ENCODE data around the gene TBC1D16.
A peak's percentile ranks its signal among the peaks of the same experiment; 100 is the strongest.
"Not testable (repeated sequence)": the region's sequence is repeated elsewhere in the genome, so short reads cannot be mapped to it uniquely, and the experiment has no call there.

TBC1D16 gene

DNA sequence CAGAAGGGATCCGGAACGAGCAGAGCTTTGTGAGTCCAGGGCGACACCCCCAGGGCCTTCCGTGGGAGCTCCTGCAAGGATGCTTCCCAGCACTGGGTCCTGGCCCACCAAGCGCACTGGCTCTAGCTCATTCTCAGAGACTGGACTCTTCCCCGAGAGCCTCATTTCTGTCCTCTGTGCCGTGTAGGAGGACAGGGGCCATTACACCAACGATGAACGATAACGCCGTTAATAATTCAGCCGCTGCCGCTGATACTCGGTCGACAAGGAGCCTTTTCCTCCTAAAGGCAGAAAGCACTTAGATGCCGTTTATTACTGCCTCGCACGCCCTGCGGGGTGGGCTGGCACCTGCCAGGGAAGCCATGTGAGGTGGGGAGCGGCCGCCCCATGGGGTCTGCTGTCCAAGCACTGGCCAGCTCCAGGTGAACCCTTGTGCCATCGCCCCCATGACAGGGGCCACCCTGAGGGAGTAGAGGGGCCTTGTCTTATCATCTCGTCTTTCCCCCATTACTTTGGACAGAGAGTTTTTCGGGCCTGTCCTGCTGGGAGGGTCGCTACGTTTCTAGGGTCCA, 33.5 kb downstream of the TBC1D16 start:
- Histone ChIP-seq H3K36me3 (ENCODE audit: insufficient read depth, low read length) (no peaks in the 10 kb centered on the region), H3K27ac (ENCODE audit: low read depth, low read length) (no peak overlapping the region), H3K4me1 (ENCODE audit: control insufficient read depth, insufficient read depth, low read length, unreplicated experiment) (peaks cover 5% of the 10 kb centered on the region), H2AFZ (ENCODE audit: low read length, unreplicated experiment) (no peak overlapping the region), H3K27me3 (ENCODE audit: insufficient read depth, low read length) (no peaks in the 10 kb centered on the region), H3K79me2 (ENCODE audit: control insufficient read depth, insufficient read depth, low read length, unreplicated experiment) (no peaks in the 10 kb centered on the region), H3K4me3 (ENCODE audit: low read depth, low read length) (no peak overlapping the region)

DNA sequence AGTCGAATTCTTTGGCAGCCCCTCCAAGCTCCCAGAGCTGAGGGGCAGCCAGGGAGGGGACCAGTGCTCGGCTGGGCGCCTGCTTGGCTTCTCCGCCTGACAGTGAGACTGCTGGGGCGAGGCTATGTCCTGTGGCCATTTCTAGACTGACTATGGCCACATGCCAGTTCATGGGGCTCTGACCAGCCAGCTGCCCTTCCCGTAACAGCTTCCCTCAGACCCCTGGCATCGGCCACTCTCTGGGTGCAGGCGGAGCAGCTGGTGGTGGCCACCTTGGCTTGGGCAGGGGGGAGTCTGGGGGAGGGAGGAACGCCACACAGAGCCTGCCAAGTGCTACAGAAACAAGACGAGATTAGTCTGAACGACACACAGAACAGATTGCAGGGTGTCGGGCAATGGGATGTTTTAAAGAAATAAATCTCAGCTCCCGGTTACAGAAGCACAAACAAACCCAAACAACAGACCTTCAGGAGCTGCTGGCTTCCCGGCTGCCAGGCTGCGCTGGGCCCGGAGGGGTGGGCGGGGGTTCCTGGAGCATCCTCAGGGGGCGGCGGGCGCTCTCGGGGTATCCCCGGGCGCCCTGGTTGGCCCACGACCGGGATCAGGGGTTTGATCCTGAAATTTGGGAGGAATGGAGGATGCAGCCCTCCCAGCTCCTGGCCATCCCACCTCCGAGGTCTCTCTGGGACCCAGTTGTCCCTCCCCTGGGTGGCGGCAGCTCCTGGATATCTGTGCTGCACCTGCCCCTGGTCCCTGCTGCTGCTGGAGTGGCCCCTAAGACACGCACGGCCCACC, 34.5 kb downstream of the TBC1D16 start:
- no peak overlapping the region for H3K4me3 ChIP-seq (ENCODE audit: low read depth, low read length)
- no peak overlapping the region for H2AFZ ChIP-seq (ENCODE audit: low read length, unreplicated experiment)
- H3K4me1 ChIP-seq (ENCODE audit: control insufficient read depth, insufficient read depth, low read length, unreplicated experiment): peaks cover 10% of the 10 kb centered on the region
- H3K36me3 ChIP-seq (ENCODE audit: insufficient read depth, low read length): 0 out of 2 replicates have a peak, but pooled peaks cover 5% of the 10 kb centered on the region
- no peaks in the 10 kb centered on the region for H3K79me2 ChIP-seq (ENCODE audit: control insufficient read depth, insufficient read depth, low read length, unreplicated experiment)
- no peaks in the 10 kb centered on the region for H3K27me3 ChIP-seq (ENCODE audit: insufficient read depth, low read length)
- no peak overlapping the region for H3K27ac ChIP-seq (ENCODE audit: low read depth, low read length)

DNA sequence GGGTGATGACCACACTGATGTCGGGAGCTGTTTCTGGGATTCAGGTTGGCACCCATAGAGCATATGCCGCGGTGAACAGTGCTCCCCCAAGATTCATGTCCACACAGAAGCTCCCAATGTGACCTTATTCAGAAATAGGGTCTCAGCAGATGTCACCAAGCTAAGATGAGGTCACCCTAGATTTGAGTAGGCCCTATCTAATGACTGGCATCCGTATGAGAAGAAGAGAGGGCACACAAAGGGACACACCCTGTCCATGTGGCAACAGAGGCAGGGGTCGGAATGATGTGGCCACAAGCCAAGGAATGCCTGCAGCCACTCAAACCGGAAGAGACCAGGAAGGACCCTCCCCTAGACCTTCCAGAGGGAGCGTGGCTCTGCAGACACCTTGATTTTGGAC, 35.5 kb downstream of the TBC1D16 start:
- peaks cover 13% of the 10 kb centered on the region for H3K4me1 ChIP-seq (ENCODE audit: control insufficient read depth, insufficient read depth, low read length, unreplicated experiment)
- no peak overlapping the region for H3K27ac ChIP-seq (ENCODE audit: low read depth, low read length)
- 0 out of 2 replicates have a peak, but pooled peaks cover 5% of the 10 kb centered on the region for H3K36me3 ChIP-seq (ENCODE audit: insufficient read depth, low read length)
- H3K79me2 ChIP-seq (ENCODE audit: control insufficient read depth, insufficient read depth, low read length, unreplicated experiment): no peaks in the 10 kb centered on the region
- no peak overlapping the region for H3K4me3 ChIP-seq (ENCODE audit: low read depth, low read length)
- no peak overlapping the region for H2AFZ ChIP-seq (ENCODE audit: low read length, unreplicated experiment)
- no peaks in the 10 kb centered on the region for H3K27me3 ChIP-seq (ENCODE audit: insufficient read depth, low read length)

DNA sequence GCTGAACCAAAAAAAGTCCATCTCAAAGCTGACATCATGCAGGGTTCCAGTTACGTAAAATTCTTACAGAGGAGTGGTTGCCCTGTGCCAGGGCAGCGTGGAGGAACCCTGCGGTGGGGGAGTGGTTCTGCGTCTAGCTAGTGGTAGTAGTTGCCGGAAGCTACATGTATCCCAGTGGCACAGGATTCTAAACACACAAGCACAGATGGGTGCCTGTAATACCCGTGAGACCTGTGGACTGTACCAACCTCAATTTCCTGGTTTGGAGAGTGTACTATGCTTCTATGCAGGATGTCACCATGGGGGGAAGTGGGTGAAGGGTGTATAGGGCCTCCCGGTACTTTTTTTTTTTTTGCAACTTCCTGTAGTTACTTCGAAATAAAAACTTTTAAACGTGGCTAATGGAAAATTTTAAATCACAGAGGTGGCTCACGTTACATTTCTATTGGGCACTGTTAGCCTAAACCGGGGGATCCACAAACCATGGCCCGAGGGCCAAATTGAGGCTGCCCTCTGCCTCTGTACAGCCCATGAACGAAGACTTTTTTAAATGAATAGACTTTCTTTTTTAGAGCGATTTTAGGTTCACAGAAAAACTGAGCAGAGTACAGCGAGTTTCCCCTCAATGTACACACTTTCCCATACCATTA, 38.5 kb downstream of the TBC1D16 start:
- Histone ChIP-seq H3K79me2 (ENCODE audit: control insufficient read depth, insufficient read depth, low read length, unreplicated experiment) (peaks cover 4% of the 10 kb centered on the region), H3K4me3 (ENCODE audit: low read depth, low read length) (no peak overlapping the region), H3K36me3 (ENCODE audit: insufficient read depth, low read length) (0 out of 2 replicates have a peak, but pooled peaks cover 5% of the 10 kb centered on the region), H3K27ac (ENCODE audit: low read depth, low read length) (no peak overlapping the region; the same call in 1 of the 2 replicates), H3K4me1 (ENCODE audit: control insufficient read depth, insufficient read depth, low read length, unreplicated experiment) (peaks cover 34% of the 10 kb centered on the region), H2AFZ (ENCODE audit: low read length, unreplicated experiment) (no peak overlapping the region), H3K27me3 (ENCODE audit: insufficient read depth, low read length) (no peaks in the 10 kb centered on the region)

DNA sequence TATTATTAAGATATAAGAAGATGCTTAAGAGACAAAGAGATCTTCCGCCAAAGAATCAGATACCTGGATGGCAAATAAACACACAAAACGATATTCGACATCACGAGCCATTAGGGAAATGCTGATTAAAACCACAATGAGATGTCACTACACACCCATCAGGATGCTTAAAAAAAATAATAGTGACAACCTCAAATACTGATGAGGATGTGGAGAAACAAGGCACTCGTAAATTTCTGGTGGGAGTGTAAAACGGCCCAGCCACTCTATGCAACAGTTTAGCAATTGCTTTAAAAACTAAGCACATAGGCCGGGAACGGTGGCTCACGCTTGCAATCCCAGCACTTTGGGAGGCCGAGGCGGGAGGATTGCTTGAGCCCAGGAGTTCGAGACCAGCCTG, 39.4 kb downstream of the TBC1D16 start:
- Histone ChIP-seq H3K79me2 (ENCODE audit: control insufficient read depth, insufficient read depth, low read length, unreplicated experiment) (peaks cover 4% of the 10 kb centered on the region), H3K36me3 (ENCODE audit: insufficient read depth, low read length) (0 out of 2 replicates have a peak, but pooled peaks cover 5% of the 10 kb centered on the region), H3K4me1 (ENCODE audit: control insufficient read depth, insufficient read depth, low read length, unreplicated experiment) (peaks cover 38% of the 10 kb centered on the region), H3K4me3 (ENCODE audit: low read depth, low read length) (no peak overlapping the region), H2AFZ (ENCODE audit: low read length, unreplicated experiment) (no peak overlapping the region), H3K27me3 (ENCODE audit: insufficient read depth, low read length) (no peaks in the 10 kb centered on the region), H3K27ac (ENCODE audit: low read depth, low read length) (no peak overlapping the region)

DNA sequence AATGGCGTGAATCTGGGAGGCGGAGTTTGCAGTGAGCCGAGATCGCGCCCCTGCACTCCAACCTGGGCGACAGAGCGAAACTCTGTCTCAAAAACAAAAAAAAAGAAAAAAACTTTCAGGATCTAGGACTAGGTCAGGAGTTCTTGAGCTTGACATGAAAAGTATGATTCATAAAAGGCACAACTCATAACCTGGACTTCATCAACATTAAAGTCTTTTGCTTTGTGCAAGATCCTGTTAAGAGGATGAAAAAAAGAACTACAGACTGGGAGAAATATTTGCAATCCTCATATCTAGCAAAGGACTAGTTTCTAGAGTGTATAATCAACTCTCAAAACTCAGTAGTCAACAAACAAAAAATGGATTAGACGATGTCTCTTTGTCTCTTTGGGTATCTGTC, 40.0 kb downstream of the TBC1D16 start:
- Histone ChIP-seq H3K27me3 (ENCODE audit: insufficient read depth, low read length) (no peaks in the 10 kb centered on the region), H3K27ac (ENCODE audit: low read depth, low read length) (no peak overlapping the region), H3K4me3 (ENCODE audit: low read depth, low read length) (no peak overlapping the region), H2AFZ (ENCODE audit: low read length, unreplicated experiment) (no peak overlapping the region), H3K79me2 (ENCODE audit: control insufficient read depth, insufficient read depth, low read length, unreplicated experiment) (peaks cover 4% of the 10 kb centered on the region), H3K4me1 (ENCODE audit: control insufficient read depth, insufficient read depth, low read length, unreplicated experiment) (peaks cover 41% of the 10 kb centered on the region), H3K36me3 (ENCODE audit: insufficient read depth, low read length) (0 out of 2 replicates have a peak, but pooled peaks cover 5% of the 10 kb centered on the region)

DNA sequence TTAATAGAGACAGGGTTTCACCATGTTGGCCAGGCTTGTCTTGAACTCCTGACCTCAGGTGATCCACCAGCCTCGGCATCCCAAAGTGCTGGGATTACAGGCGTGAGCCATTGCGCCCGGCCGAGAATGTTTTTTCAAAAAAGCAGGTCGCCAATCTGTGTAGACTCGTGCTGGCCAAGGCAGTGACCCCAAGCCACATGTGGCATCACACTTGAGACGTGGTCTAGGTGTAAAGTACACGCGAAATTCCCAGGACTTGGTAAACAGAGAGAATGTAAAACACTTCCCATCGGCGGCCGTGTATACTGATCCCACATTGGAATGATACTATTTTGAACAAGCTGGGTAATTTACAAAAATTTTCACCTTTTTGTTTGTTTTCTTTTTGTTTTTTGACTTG, 41.1 kb downstream of the TBC1D16 start:
- Histone ChIP-seq H3K27ac (ENCODE audit: low read depth, low read length) (no peak overlapping the region), H3K27me3 (ENCODE audit: insufficient read depth, low read length) (no peaks in the 10 kb centered on the region), H3K4me1 (ENCODE audit: control insufficient read depth, insufficient read depth, low read length, unreplicated experiment) (peaks cover 41% of the 10 kb centered on the region), H3K36me3 (ENCODE audit: insufficient read depth, low read length) (0 out of 2 replicates have a peak, but pooled peaks cover 5% of the 10 kb centered on the region), H2AFZ (ENCODE audit: low read length, unreplicated experiment) (no peak overlapping the region), H3K79me2 (ENCODE audit: control insufficient read depth, insufficient read depth, low read length, unreplicated experiment) (peaks cover 4% of the 10 kb centered on the region), H3K4me3 (ENCODE audit: low read depth, low read length) (no peak overlapping the region)

DNA sequence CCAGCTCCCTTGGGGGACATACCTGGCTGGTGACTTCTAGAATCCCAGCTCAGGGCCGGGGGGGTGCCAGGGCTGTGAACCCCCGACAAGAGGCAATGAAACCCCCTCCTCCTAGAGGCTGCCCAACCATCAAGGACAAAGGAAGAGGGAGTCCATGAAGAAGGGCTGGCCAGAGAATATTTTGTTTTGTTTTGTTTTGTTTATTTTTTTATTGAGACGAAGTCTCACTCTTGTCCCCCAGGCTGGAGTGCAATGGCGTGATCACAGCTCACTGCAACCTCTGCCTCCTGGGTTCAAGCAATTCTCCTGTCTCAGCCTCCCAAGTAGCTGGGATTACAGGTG, 41.5 kb downstream of the TBC1D16 start:
- H3K27me3 ChIP-seq (ENCODE audit: insufficient read depth, low read length); H2AFZ ChIP-seq (ENCODE audit: low read length, unreplicated experiment); H3K79me2 ChIP-seq (ENCODE audit: control insufficient read depth, insufficient read depth, low read length, unreplicated experiment); H3K36me3 ChIP-seq (ENCODE audit: insufficient read depth, low read length): not testable (repeated sequence)
- Histone ChIP-seq H3K4me3 (ENCODE audit: low read depth, low read length) (peak overlapping the region; percentile 38; the same call in 1 of the 2 replicates), H3K4me1 (ENCODE audit: control insufficient read depth, insufficient read depth, low read length, unreplicated experiment) (peaks cover 41% of the 10 kb centered on the region), H3K27ac (ENCODE audit: low read depth, low read length) (peak overlapping the region; percentile 62)

DNA sequence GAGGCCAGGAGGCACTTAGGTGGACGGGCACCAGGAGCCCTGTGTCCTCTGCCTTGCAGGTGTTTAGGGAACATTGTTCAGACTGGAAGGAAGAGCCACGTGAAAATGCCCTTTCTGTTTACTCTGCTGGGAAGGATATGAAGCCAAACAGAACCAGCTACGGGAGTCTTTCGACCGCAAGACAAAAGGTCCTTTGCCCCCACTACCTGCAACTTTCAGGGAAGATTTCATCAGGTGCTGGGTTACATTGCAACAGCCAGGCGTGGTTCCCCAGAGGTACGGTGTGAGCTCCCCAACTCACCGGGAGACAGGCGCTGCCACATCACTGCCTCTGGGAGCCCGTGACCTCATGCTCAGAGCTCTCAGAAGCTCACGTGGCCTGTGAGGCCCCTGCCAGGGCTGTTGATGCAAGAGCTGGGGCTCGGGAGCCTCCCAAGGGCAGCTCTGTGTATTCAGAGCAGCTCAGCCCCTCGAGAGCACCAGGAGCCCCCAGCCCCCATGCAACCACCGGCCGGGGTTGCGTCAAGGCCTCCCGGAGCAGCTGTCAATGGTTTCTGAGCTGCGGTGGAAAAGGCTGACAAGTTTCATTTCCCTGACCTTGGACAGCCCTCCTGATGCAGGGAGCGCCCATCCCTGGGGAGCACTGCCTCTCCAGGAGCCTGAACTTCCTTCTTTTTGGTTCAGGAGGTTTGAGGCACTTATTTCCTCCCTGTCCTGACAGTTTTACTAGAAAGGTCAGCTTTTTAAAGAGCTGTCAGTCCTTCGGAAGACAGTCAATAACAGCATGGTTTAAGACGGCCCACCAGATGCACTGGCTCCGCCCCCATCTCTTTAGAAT, 42.1 kb downstream of the TBC1D16 start:
- Histone ChIP-seq H3K4me3 (ENCODE audit: low read depth, low read length) (peak overlapping the region; percentile 38; the same call in 1 of the 2 replicates), H3K27ac (ENCODE audit: low read depth, low read length) (peak overlapping the region; percentile 62), H3K27me3 (ENCODE audit: insufficient read depth, low read length) (no peaks in the 10 kb centered on the region)

More for the DNA sequence above, 42.1 kb downstream of the TBC1D16 start:
- Histone ChIP-seq H3K36me3 (ENCODE audit: insufficient read depth, low read length) (0 out of 2 replicates have a peak, but pooled peaks cover 5% of the 10 kb centered on the region), H3K79me2 (ENCODE audit: control insufficient read depth, insufficient read depth, low read length, unreplicated experiment) (peaks cover 4% of the 10 kb centered on the region), H2AFZ (ENCODE audit: low read length, unreplicated experiment) (no peak overlapping the region), H3K4me1 (ENCODE audit: control insufficient read depth, insufficient read depth, low read length, unreplicated experiment) (peaks cover 47% of the 10 kb centered on the region)

Data from ACC112 (cell line).